Chondrocyte (in vitro differentiated cells): ENCODE results near the gene SLC25A17. TPM values are rescaled to one million over a fixed set of nuclear protein-coding genes. Genes with fewer than 3 reads are reported as not detected.

Experiments
- microRNA-seq: library from miRNA; unstranded; fragments of <30 nt; microRNA quantifications from one replicate; pipeline ENCODE4 v1.2.0, GENCODE V29; 2020; ENCODE audit warnings: borderline number of aligned reads
- total RNA-seq: library from RNA; stranded (reverse); gene quantifications from 3 replicates; pipeline ENCODE4 v1.2.1, GENCODE V29; 2021

The SLC25A17 gene
- total RNA-seq, 1 donor from 2014 or later, result 17.4 TPM

Small RNA genes within 50 kb of the gene (microRNA-seq; reads per million reads assigned to microRNA genes)
- not detected for gene MIR4766

Other genes with a start within 250 kb of the SLC25A17 start
- 58.2 to 69.8 TPM (median 65.3 TPM) in 3 replicates for gene MRTFA, start 182.6 kb downstream of the SLC25A17 start, total RNA-seq
- gene MCHR1, start 139.9 kb downstream of the SLC25A17 start, total RNA-seq, result 0.17 to 0.38 TPM in 2 of 3 replicates, not detected in the other
- 187 to 229 TPM (median 207 TPM) in 3 replicates for gene ST13, start 37.3 kb upstream of the SLC25A17 start, total RNA-seq
- 14.7 to 24.6 TPM (median 15.3 TPM) in 3 replicates for gene XPNPEP3, start 37.8 kb upstream of the SLC25A17 start, total RNA-seq
- not detected in 3 replicates for gene DNAJB7, start 42.8 kb upstream of the SLC25A17 start, total RNA-seq
- gene RBX1, start 132.0 kb upstream of the SLC25A17 start, total RNA-seq, result 54.8 to 64.3 TPM (median 57.7 TPM) in 3 replicates